ENCODE measurements around the gene ATR.

DNA sequence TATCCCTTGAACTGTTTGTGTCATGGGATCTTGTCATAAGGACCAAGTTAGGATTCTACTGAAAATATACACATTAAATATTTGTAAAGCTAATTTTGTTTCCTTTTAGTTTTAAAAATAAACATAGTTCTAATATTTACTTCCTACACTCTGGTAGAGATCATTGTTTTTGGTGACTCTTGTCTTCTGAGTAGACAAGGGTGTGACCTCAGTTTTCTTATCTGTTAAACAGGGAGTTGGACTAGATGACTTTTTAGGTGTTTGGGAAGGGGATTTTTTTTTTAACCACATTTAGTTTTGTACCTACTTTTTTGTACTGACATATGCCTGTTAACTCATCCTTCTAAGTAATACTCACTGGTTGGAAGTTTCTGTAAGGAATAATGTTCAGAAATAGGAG is 48.4 kb upstream of the ATR start:
- no peak for TF ChIP-seq POLR2A (IDR thresholded peaks at IDR 0.05)
- TF ChIP-seq, protein P1, sequence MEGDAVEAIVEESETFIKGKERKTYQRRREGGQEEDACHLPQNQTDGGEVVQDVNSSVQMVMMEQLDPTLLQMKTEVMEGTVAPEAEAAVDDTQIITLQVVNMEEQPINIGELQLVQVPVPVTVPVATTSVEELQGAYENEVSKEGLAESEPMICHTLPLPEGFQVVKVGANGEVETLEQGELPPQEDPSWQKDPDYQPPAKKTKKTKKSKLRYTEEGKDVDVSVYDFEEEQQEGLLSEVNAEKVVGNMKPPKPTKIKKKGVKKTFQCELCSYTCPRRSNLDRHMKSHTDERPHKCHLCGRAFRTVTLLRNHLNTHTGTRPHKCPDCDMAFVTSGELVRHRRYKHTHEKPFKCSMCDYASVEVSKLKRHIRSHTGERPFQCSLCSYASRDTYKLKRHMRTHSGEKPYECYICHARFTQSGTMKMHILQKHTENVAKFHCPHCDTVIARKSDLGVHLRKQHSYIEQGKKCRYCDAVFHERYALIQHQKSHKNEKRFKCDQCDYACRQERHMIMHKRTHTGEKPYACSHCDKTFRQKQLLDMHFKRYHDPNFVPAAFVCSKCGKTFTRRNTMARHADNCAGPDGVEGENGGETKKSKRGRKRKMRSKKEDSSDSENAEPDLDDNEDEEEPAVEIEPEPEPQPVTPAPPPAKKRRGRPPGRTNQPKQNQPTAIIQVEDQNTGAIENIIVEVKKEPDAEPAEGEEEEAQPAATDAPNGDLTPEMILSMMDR (IDR thresholded peaks at IDR 0.05) = no peak

All from body of pancreas (tissue), 4 donors.